Suppressor macrophage (primary cell): Measurements from ENCODE around the gene SLC25A36.
"Not testable (repeated sequence)": the region's sequence is repeated elsewhere in the genome, so short reads cannot be mapped to it uniquely, and the experiment has no call there.

Source experiments
- DNase-seq, 4 experiments: peaks; one replicate each; pipeline ENCODE4 v3.0.0-alpha.2; 2020 to 2022

The SLC25A36 gene

DNA sequence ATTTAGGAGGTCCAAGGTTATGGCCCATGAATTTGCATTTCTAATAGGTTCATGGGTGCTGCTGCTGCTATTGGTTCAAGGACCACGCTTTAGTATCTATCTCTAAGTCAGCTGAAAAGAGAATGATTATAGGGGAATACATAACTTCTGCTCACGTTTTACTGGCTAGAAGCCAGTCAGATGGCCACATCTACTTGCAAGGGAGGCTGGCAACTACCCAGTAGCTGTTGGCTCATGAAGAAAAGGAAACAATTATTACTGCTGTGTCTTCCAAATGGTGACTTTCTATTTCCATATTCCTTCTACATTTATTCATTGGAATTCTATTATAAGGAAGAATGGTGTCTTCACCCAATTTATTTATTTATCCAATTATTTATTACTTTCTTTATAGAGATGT, 54.2 kb downstream of the SLC25A36 start:
- DNase-seq = no peak

DNA sequence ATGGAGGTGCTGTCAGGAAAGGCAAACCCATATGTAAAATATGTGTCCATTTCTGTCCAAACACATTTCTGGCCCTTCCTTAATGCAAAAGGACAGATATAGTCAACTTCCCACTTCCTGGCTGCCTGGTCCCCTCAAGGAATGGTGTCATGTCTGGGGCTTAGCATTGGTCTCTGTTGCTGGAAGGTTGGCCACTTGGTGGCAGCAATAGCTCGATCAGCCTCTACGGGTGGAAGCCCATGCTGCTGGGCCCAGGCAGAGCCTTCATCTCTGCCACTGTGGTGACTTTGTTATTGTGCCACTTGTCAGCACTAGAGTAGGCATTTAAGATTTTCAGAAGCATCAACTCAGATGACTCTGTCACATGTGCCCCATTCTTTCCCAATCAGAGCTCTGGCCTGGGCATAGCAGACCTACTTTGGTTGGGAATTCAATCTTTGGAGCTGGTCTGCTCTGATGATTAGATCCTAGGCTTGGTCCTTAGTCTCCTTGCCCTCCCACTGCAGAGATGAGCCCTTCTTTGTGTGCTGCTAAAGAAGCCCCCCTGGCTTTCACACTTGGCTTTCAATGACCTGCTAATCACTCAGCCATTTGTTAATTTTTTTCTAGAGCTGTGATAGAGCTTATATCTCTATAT, 58.5 kb downstream of the SLC25A36 start:
- DNase-seq = peak; percentile 75 to 81 (median 80)

DNA sequence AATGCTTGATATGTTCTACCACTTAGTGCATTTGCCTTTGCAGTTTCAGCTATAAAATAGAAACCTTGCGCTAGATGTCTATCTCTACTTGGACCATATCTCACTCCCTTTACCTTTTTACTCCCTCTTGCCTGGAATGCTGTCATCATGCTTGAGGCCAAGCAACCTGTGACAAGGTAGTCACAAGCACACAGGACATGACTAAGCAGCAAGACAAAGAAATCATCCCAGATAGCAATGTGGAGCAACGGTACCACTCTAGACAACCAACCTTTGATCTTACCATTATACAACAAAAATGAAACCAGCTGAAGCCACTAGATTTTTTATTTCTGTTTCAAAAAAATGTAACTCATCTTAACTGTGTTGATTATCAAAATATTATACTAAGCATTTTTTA, 59.0 kb downstream of the SLC25A36 start:
- DNase-seq = no peak

DNA sequence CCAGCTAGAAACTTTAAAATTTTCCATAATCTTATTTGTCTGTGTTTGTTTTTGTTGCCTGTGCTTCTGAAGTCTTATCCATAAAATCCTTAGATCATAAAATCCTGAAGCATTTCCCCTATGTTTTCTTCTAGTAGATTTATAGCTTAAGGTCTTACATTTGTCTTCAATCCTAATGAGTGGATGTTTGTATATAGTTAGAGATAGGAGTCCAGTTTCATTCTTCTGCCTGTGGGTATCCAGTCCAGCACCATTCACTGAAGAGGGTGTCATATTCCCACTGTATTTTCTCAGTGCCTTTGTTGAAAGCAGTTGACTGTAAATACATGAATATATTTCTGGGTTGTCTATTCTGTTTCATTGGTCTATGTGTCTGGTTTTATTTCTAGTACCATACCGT, 64.7 kb downstream of the SLC25A36 start:
- DNase-seq = no peak

DNA sequence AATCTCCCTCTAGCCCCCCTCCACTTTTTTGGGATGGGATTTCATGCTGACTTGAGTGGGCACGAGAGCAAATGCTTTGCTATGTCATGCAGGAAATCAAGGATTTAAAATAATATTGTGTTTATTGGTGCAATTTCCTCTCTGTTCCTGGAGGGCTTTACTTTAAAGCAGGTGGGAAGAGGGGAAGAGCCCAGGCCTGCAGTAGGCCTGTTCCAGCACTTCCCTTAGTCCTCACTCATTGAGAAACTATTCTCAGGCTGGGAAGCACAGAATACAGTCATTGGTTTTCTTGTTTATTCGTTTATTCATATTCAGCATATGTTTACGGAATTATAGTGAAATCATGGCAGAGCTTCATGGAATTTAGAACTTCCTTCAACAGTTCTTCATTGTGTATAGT, 67.9 kb downstream of the SLC25A36 start:
- DNase-seq = no peak

DNA sequence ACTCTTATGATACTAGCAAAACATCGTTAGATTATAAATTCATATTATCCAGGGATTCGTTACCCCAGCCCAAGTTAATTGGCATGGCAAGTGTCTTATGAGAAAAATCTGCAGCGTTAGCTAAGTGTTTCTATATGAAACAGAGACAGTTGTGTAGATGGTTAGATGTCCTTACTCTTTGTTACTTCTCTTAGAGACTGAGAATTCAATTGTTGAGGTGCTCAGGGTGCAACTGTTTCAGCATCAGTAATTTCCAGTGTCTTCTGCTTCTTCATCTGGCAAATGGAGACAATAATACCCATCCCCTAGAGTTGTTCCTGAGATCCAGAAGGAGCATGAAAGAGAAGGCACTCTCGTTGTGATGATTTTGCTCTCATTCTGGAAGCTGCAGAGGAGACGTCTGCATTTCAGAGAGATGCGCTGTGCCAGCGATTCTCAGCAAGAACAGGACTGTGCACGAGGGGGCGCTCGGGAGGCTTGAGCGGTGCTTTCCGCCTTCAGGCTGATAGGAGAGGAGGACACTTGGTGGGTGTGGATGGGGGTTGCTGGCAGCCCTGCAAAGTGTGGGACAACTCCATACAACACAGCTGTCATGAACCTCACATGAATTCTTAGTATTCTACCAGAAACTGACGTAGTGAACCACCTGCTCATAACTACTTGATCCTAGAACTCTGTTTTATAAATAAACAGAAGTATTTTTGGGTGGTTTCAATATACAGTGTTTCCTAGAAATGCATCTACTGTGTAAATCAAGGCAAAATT, 69.8 kb downstream of the SLC25A36 start:
- peak; percentile 80 to 90 (median 85) for DNase-seq

DNA sequence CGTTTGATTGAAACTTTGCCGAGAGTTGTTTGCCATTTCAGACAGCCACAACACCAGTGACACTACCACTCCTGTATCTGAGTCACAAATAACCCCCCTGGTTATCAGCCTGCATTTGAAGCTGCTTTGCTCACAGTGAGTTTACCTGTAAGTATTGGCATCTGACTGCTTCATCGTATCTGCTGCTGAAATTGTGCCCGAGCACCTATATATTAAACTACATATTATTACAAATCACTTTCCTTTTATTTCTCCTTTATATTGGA, 70.3 kb downstream of the SLC25A36 start:
- DNase-seq = no peak

DNA sequence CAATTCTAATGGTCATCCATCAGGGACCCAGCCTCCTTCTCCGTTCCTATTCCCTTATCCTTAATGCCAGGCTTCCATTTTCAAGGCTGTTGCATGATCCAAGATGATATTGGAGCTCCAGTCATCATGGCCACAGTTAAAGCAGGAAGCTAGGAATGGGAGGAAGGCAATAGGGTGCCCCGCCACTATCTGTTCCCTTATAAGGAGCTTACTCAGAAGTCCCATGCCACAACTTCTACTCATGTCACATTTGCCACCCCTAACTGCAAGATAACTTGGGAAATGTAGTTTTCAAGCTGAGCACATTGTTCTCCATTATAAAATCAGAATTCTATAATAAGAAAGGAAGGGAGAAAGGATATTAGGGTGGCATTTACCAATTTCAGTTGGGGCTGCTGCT, 70.9 kb downstream of the SLC25A36 start:
- peak in 3 of 4 experiments; percentile 11 to 32 (median 22) for DNase-seq

DNA sequence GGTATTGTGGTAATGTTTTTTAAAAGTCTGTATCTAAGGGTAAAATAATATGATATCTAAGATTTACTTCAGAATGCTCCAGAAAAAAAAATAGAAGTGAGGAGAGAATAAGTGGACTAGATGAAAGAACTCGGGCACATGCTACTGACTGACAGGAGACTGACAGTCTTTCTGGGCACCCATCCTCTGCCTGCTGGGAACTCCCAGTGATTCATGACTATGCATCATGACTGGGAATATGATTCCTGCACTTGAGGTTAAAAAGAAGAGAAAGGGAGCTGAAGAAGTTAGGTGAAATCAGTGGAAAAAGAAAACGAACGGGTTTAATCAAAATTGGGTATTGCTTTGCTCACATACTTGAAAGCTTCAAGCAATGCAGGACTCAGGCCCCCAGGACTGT, 73.8 kb downstream of the SLC25A36 start:
- DNase-seq = no peak

DNA sequence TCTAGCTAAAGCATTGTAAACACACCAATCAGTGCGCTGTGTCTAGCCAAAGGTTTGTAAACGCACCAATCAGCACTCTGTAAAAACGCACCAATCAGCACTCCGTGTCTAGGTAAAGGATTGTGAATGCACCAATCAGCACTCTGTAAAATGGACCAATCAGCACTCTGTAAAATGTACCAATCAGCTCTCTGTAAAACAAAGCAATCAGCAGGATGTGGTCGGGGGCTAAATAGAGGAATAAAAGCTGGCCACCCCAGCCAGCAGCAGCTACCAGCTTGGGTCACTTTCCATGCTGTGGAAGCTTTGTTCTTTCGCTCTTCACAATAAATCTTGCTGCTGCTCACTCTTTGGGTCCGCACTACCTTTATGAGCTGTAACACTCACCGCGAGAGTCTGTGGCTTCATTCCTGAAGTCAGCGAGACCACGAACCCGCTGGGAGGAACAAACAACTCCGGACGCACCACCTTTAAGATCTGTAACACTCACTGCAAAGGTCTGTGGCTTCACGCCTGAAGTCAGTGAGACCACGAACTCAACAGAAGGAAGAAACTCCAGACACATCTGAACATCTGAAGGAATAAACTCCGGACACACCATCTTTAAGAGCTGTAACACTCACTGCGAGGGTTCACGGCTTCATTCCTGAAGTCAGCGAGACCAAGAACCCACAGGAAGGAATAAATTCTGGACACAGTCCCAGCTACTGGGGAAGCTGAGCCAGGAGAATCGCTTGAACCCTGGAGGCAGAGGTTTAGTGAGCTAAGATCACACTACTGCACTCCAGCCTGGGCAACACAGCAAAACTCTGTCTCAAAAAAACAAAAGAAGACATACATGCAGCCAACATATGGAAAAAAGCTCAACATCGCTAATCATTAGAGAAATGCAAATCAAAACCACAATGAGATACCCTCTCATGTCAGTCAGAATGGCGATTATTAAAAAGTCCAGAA, 76.0 kb downstream of the SLC25A36 start:
- DNase-seq = not testable (repeated sequence)

DNA sequence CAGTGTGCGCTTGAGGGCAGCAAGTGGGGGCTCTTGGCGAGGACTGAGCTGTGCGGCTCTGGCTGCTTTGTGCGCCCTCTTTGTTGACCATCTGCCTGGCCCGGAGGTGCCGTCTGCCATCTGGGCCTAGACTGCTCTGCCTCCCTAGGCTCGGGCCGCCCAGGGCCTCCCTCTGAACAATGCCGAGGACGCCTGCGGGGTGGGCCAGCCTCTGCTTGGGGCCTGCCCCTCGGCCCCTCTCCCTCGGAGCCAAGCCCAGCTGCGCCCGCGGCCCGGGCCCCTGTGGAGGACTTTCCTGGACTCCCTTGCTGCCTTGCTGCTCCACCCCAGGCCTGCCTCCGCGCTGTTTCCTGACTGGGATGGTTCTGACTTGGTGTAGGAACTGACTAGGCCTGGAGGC, 77.6 kb downstream of the SLC25A36 start:
- no peak for DNase-seq

DNA sequence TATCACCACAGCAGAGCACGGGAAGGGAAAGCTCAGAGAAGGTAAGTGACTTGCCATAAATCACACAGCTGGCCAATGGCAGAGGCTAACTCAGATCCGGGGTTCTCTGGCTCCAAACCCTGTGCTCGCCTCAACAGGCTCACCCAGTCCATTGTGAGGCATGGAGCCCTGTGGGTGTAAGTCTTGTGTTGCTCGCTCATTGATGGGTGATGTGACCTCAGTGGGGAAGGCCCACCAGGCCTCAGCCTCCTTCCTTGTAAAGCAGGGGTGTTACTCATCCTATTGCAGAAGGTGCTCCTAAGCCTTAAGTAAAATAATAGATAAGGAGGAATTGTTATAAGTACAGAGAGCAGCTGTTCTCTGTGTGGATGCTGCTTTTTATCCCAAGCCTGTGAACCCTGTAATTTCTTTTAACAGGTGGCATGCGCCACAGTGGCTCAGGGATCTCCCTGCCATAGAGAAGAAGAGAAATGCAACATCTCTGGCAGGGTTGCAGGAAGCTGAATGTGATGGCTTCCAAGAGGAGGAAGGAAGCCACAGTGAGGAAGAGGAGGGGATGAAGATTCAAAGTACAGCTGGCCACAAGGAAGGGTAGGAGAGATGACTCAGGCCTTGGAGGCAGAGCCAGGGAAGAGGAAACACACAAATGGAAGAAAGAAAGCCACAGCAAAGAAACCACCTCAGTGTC, 78.7 kb downstream of the SLC25A36 start:
- peak; percentile 57 to 86 (median 71) for DNase-seq

DNA sequence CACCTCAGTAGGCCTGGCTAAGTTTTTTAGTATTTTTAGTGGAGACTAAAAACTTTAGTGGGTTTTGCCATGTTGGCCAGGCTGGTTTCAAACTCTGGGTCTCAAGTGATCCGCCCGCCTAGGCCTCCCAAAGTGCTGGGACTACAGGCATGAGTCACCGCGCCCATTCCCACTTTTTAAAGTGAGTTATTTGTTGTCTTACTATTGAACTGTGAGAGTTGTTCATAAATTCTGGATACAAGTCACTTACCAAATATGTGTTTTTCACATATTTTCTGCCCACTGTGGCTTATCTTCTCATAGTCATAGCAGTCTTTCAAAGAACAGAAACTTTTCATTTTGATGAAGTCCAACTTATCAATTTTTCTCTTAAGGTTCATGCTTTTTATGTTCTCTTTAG, 79.6 kb downstream of the SLC25A36 start:
- no peak for DNase-seq
